T-helper 22 cell (primary cell): ENCODE data around the gene FASN.

Experiments used
- DNase-seq: peaks from one replicate; pipeline ENCODE4 v3.0.0-alpha.2; 2020; ENCODE audit warnings: low read depth

The FASN gene

GRCh38 chr17:82056729-82057621 is 41.1 kb downstream of the FASN start:
- no peak for DNase-seq

DNA sequence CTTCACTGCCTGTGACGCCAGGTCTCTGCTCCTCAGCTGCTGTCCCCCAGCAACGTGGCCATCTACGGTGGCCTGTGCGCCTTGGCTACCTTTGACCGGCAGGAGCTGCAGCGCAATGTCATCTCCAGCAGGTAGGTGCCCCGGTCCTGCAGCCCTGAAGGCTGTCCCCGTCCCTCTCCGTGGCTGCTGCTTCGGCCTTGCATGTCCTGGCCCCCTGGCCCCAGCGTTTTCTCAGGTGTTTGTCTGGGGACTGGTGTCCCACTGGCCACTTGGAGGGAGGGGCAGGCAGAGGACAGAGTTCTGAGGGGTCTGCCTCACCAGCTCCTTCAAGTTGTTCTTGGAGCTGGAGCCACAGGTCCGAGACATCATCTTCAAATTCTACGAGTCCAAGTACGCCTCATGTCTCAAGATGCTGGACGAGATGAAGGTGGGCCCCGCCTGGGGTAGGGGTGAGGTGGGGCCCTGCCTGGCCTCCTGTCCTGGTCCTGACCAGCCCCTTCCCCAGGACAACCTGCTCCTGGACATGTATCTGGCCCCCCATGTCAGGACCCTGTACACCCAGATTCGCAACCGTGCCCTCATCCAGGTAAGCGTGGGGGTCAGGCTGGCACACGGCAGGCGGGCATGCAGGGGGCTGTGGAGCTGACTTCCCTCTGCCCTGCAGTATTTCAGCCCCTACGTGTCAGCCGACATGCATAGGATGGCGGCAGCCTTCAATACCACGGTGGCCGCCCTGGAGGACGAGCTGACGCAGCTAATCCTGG is 41.9 kb downstream of the FASN start:
- DNase-seq = no peak

GRCh38 chr17:82055023-82055964 is 42.7 kb downstream of the FASN start:
- no peak for DNase-seq

DNA sequence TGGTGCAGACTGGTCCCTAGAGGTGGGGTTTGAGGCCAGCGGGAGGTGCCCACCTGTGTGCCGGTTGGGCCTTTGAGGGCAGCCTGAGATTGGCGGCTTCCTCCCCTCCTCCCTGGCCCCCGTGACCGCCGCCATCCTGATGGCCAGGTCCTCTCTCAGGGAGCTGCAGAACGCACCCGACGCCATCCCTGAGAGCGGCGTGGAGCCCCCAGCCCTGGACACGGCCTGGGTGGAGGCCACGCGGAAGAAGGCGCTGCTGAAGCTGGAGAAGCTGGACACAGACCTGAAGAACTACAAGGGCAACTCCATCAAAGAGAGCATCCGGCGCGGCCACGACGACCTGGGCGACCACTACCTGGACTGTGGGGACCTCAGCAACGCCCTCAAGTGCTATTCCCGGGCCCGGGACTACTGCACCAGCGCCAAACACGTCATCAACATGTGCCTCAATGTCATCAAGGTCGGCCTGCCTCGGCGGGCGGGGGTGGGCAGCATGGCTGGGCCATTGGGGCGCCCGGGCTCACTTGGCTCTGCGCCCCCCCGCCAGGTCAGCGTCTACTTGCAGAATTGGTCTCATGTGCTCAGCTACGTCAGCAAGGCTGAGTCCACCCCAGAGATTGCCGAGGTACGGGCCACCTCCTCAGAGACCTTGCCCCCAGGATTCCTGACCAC is 43.5 kb downstream of the FASN start:
- no peak for DNase-seq

GRCh38 chr17:82053556-82054263 is 44.3 kb downstream of the FASN start:
- no peak for DNase-seq

DNA sequence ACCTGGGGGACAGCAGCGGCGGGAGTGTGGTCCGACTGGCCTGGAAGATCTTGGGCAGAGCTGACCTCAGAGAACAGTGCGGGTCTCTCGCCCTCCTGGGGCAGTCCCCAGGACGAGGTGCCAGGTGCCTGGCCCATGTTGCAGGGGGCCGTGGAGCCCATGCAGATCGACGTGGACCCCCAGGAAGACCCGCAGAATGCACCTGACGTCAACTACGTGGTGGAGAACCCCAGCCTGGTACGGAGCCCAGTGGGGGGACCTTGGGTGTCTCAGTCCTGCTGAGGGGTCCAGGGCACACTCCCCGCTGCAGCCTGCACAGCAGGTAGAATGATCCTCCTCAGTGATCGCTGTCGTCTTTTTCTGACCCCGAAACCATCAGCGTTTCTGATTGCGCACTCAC is 44.9 kb downstream of the FASN start:
- DNase-seq = no peak

DNA sequence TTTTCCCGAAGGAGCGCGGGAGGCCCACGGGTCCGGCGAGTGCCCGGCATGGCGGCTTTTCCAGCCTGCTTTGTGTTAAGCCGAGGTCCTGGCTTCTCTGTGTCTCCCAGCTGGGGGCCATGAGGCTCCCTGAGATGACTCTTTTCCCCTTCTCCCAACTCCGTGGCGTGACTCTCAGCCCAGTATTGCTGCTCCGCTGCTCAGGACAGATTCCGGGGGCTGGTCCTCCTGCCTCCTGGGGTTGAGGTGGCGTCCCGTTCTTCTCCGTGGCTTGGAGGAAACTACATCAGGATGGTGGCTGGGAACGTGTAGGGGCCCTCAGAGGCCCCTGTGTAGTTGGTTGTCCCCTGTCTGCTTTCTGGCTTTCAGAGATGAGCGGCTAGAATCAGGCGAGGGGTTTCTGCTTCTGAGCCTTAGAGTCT is 45.4 kb downstream of the FASN start:
- no peak for DNase-seq

DNA sequence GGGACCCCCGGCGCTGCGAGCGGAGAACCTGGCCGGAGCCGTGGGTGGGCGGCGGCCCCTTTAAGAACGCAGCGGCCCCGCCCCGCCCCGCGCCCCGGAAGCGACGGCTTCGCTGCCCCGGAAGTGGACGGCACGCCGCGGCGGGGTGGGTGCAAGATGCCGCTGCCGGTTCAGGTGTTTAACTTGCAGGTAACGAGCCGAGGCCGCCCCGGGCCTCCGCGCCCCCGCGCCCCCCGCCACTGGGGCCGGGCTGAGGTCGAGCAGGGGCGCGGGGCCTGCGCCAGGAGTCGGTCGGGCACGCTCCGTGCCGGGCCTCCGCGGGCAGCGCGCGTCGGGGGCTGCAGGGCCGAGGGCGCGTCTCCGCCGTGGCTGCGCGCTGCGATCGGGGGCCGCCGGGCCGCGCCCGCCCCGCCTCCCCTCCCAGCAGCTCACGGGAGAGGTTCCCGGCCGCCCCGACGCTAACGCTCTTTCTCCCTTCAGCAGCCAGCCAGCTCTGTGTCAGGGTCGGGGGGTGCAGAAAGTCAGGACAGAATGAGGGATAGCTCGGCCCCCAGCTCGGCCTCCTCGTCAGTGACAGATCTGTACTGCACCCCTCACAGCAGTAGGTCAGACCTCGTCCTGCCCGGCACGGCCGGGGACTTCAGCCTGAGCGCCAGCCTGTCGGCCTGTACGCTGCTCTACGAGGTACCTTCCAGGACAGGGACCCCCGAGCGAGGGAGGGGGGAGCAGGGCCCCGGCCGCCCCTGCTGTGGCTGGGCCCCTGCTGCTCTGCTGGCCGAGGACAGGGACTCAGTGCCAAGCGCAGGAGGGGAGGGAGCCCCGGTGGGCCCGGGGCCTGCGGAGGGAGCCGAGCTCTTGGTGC is 46.0 kb downstream of the FASN start, which contains the start of the genes GPS1 and RFNG:
GPS1 (plus strand) TSS at position 123 of the 862 bp plus-strand sequence; CDS start at position 157, 34 bp downstream.
RFNG (minus strand) TSS at position 36 of the 862 bp plus-strand sequence. CDS start 45 bp downstream, outside the sequence.
- peak; percentile 71 for DNase-seq

DNA sequence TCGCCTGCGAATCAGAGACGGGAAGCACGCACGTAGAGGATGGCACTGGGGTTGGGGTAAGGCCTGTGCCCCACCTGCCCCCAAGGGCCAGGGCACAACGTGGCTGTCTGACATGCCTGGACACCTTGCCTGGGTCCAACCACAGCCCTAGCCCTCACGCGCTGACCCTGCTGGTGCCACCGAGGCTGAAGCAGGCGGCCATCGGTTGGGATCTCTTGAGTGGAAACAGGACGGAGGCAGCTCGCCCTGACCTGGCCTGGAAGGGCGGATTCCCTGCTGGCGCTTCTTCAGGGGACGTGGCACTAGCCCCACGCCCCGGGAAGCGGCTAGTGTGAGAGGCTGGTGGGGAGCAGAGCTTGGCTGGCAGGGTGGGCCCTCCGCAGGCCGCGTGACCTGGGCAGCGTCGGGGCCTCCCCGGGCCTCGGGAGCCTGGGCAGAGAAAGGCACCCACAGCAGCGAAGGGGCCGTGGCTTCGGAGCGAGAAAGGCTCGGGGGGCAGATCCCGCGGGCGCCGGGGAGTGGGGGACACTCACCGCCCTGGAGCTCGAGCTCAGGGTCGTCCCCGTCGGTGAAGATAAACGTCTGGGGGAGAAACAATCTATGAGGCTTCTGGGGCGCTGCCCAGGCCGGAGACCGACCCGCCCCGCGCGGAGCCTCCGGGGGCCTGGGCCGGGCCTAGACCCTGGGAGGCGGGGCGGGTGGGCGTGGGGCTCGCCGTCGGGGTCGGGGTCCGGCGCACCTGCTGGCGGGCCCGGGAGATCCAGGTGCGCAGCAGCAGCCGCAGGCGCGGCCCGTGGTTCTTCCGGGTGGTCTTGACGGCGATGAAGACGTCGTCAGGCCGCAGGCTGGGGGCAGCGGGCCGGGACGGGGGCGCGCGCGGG is 47.0 kb downstream of the FASN start:
- no peak for DNase-seq

DNA sequence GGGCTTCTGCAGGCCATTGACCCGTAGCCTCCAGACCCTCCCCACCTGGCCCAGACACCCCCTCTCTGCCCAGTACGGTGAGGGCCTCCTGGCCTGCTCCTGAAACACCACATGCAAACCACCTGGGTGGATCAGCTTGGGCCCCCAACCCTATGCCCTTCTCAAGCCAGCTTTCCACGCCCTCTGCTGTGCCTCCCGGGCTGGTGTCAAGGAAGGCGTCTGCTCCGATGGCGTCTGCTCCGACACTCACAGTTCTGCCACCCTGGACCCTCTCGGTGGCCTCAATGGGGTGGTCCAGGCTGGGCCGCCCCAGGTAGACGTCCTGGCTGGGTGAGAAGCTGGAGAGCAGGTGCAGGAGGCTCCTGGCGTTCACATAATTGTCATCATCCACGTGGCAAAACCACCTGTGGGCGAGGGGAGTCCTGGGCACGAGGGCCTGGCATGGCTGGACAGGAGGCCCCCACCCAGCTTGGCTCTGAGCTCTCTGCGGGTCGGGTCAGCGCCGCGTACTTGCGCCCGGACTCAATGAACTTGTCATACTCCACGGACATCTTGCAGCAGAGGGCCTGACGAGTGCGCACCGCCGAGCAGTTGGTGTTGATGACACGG is 47.8 kb downstream of the FASN start:
- DNase-seq = no peak

GRCh38 chr17:82049521-82049971 is 48.5 kb downstream of the FASN start:
- no peak for DNase-seq

GRCh38 chr17:82049106-82049505 is 48.9 kb downstream of the FASN start:
- no peak for DNase-seq

DNA sequence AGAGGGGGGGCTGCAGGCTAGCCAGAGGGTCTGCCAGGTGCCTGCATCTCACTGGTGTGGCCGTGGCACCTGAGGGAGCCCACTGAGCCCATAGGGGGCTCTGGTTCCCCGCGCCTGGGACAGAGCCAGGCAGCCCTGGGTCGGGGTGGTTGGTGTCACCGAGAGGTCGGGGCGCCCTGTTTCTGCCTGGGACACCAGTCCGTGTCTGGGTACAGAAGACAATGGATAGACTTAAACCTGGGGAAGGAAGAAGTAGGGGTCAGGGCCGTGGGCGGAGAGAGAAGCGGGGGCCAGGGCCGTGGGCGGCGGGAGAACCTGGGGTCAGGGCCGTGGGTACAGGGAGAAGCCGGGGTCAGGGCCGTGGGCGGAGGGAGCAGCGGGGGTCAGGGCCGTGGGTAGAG is 49.5 kb downstream of the FASN start:
- no peak for DNase-seq

DNA sequence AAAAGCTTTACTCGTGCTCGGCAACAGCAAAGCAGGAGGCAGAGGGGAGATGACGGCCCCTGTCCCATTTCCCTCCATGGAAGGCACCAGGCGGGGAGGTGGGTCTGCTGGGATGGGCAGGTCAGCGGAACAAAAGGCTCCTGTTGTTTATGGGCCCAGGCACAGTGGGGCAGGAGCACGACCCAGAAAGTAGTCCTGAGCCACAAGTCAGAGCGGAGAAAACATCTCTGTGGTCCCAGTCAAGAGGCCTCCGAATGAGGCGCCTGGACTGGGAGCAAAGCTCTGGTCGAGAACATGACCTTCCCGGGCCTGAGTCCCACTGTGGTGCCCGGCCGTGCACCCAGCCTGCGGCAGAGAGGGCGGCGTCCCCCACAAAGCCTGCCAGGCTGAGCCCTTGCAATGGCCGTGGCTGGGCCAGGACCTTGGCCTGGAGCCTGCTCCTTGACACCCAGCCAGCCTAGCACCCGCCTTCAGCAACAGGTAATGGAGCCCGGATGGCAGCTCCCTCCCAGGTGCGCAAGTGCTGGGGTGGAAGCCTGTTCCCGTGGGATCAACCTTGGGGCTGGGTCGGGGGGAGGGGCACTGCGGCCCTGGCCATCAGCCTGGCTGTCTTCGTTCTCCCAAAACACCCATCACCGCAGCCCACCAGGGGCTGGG is 50.0 kb downstream of the FASN start:
- no peak for DNase-seq

DNA sequence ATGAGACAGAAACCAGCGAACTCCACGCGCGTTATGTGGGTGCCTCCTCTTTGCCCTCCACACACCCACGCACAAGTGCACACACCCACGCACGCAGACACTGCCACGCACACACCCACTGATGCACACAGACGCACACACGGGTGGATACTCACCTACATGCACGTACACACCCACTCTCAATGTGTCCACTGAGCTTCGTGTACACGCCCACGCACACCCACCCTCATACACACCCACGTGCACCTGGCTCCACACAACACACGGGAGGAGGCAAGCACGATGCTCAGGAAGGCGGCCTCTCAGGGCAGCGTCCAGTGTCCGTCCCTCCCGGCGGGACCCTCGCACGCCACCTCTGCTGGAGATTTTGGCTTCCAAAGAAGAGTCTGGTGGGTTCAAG is 50.7 kb downstream of the FASN start:
- no peak for DNase-seq

DNA sequence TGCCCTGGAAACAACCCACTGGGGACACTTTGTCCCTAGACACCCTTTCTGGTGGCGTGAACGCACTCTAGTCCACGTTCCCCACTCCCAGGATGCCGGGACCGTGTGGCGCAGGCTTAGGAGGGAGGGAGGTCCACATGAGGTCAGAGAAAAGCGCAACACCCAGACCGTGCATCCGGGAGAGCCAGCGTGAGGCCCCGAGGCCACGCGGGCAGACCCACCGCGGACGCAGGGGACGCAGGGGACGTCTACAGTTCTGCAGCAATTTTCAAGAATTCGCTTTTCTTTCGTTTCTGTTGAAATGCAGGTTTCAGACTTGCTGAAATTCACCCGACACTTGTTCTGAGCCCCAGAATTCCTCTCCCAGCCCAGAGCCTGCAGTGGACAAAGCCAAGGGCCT is 51.1 kb downstream of the FASN start:
- DNase-seq = no peak

DNA sequence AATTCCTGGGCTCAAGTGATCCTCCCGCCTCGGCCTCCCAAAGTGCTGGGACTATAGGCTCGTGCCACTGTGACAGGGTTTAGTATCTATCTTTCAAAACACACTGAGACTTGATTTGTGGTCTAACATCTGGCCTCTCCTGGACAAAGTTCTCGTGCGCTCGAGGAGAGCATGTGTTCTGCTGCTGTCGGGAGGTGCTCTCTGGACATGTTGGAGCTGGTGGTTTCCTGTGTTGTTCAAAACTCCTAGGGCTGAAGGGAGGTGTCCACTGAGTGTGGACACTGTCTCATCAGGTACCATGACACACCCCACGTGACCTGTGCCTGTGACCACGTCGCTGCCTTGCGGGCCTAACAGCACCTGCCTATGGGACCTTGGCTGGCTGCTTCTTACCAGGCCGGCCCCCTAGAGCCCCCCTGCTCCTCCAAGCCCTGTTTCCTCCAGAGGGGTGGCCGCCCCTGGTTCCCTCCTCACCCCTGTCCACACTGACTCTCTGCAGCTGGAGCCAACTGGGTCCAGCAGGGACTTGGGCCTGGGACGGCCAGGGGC is 52.0 kb downstream of the FASN start:
- no peak for DNase-seq
